ENCODE results near the gene RPL13. TPM values are rescaled to one million over a fixed set of nuclear protein-coding genes. Genes with fewer than 3 reads are reported as not detected.
"Not testable (repeated sequence)": the region's sequence is repeated elsewhere in the genome, so short reads cannot be mapped to it uniquely, and the experiment has no call there.

Gene RPL13
- total RNA-seq, 2 experiments from 2014 or later = 3,056 to 3,151 TPM

DNA sequence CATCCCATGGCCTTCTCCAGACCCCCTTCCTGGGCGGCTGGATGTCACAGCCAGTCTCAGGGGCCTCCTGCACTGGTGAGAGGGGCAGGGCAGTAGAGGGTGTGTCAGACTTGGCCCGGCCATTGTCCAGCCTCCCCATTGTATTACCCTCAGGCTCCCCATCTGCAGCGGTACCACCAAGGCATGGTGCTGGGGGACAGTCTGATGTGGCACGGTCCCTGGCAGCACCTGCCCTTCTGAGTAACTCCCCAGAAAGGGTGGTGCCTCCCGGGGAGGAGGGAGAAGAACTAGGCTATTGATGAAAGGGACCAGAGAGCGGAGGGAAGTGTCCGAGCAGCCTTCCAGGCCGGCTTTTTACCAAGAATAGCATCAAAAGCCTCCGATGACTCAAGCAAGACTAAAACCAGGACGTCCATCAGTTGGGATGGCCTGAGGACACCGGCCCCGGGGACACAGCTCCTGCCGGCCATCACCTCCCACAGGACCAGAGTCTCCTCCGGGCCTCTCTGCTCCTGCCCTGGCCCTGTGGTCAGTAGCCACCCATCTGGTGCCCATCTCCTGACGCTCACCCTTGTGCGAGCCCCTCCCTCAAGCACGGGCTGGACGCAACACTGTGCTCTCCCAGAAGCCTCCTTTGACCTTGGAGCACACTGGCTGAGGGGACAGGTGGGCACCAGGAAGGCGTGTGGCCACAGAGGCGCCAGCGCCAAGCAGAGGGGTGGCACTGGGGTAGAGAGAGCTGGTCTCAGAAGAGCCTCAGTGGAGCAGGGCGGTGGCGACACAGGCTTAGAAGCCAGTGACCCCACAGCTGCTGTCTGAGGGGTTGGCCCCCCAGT is 9.2 kb downstream of the RPL13 start:
- Mint-ChIP-seq H3K9me3 (no peaks in the 10 kb centered on the region), H3K27me3 (peaks cover 9% of the 10 kb centered on the region)
- POLR2A ChIA-PET = interaction anchor here (0.6 to 1.1 kb wide), 4 partner anchors 8 to 384 kb away, joined by 3 read pairs; no protein-coding TSS in a partner anchor

DNA sequence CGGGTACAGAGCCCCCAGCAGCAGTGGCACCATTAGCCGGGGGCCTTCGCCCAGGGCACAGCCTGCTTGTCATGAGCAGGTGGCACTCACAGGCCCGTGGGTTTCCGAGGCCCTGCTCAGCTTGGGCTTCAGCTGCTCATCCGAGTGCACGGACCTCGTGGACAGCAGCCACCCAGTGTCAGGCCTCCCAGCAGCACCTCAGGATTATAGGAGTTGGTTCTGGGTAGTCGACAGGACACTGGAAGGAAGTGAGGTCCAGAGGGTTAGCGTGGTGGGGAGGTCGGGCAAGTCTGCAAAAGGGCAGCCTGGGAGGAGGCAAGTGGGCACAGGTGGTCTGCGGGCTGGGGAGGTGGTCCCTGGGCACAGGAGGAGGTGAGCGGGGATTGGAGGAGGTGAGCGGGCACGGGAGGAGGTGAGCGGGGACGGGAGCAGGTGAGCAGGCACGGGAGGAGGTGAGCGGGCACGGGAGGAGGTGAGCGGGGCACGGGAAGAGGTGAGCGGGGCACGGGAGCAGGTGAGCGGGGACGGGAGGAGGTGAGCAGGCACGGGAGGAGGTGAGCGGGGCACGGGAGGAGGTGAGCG is 10.0 kb downstream of the RPL13 start:
- ChIA-PET CTCF (no interaction called here), POLR2A (interaction anchor here (1.1 kb wide), 2 partner anchors 9 to 17 kb away, joined by 3 read pairs; no protein-coding TSS in a partner anchor)
- DNase-seq = no peak
- H3K36me3 Mint-ChIP-seq (ENCODE audit: low read depth) = peaks cover under 1% of the 10 kb centered on the region
- H3K4me1 Mint-ChIP-seq (ENCODE audit: low read depth) = peaks cover 14% of the 10 kb centered on the region
- no peak overlapping the region for H3K4me3 Mint-ChIP-seq
- TF ChIP-seq, protein P1, sequence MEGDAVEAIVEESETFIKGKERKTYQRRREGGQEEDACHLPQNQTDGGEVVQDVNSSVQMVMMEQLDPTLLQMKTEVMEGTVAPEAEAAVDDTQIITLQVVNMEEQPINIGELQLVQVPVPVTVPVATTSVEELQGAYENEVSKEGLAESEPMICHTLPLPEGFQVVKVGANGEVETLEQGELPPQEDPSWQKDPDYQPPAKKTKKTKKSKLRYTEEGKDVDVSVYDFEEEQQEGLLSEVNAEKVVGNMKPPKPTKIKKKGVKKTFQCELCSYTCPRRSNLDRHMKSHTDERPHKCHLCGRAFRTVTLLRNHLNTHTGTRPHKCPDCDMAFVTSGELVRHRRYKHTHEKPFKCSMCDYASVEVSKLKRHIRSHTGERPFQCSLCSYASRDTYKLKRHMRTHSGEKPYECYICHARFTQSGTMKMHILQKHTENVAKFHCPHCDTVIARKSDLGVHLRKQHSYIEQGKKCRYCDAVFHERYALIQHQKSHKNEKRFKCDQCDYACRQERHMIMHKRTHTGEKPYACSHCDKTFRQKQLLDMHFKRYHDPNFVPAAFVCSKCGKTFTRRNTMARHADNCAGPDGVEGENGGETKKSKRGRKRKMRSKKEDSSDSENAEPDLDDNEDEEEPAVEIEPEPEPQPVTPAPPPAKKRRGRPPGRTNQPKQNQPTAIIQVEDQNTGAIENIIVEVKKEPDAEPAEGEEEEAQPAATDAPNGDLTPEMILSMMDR (IDR thresholded peaks at IDR 0.05) = no peak
- no peaks in the 10 kb centered on the region for H3K9me3 Mint-ChIP-seq
- ATAC-seq = no peak
- peaks cover 9% of the 10 kb centered on the region for H3K27me3 Mint-ChIP-seq
- H3K27ac Mint-ChIP-seq = no peak overlapping the region
- intact Hi-C loops (cut with micrococcal nuclease) = no loop called here

More for the DNA sequence above, 9.2 kb downstream of the RPL13 start:
- TF ChIP-seq, protein P1 (IDR thresholded peaks at IDR 0.05) = no peak
- no peak overlapping the region for H3K27ac Mint-ChIP-seq
- no peak for ATAC-seq
- DNase-seq = no peak
- H3K4me3 Mint-ChIP-seq = no peak overlapping the region
- CTCF ChIA-PET = interaction anchor here (1.0 kb wide), 1 partner anchor 12 kb away, joined by 4 read pairs; no protein-coding TSS in a partner anchor
- H3K36me3 Mint-ChIP-seq (ENCODE audit: low read depth) = peaks cover 5% of the 10 kb centered on the region
- intact Hi-C loops (cut with micrococcal nuclease) = no loop called here
- H3K4me1 Mint-ChIP-seq (ENCODE audit: low read depth) = peaks cover 22% of the 10 kb centered on the region

DNA sequence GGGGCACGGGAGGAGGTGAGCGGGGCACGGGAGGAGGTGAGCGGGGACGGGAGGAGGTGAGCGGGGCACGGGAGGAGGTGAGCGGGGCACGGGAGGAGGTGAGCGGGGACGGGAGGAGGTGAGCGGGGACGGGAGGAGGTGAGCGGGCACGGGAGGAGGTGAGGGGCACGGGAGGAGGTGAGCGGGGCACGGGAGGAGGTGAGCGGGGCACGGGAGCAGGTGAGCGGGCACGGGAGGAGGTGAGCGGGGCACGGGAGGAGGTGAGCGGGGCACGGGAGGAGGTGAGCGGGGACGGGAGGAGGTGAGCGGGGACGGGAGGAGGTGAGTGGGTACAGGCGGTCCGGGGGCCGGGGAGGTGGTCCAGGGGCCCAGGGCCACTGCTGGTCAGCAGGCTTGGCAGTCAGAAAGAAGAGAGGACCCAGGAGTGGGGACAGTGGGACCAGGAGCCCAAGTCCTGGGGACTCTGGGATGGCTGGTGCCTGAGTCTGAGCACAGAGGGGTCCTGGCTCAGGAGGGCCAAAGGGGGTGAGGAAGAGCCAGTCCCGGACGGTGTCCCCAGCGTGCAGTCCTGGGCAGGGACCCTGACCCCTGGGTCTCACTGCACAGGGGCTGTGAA is 10.6 kb downstream of the RPL13 start:
- POLR2A ChIA-PET; H3K4me3 Mint-ChIP-seq; intact Hi-C loops (cut with micrococcal nuclease); CTCF ChIA-PET; H3K36me3 Mint-ChIP-seq (ENCODE audit: low read depth); H3K27ac Mint-ChIP-seq; DNase-seq; H3K27me3 Mint-ChIP-seq; ATAC-seq; H3K9me3 Mint-ChIP-seq; H3K4me1 Mint-ChIP-seq (ENCODE audit: low read depth): not testable (repeated sequence)

DNA sequence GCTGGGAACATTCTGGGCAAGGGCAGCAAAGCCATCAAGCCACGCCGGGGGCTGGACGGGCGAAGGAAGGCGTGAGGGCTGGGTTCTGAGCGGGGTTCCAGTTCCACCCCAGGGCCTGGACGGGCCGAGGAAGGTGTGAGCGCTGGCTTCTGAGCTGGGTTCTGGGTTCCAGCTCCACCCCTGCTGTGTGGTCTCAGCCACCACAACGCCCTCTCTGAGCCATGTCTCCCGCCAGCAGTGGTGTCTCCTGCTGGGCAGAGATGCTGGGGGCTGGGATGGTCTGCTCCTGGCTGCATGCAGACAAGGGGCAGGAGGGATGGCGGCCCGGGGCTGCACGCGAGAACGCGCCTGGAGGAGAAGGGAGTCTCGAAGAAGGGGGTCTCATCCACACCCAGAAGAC is 11.2 kb downstream of the RPL13 start:
- CTCF ChIA-PET = no interaction called here
- no peak overlapping the region for H3K27ac Mint-ChIP-seq

DNA sequence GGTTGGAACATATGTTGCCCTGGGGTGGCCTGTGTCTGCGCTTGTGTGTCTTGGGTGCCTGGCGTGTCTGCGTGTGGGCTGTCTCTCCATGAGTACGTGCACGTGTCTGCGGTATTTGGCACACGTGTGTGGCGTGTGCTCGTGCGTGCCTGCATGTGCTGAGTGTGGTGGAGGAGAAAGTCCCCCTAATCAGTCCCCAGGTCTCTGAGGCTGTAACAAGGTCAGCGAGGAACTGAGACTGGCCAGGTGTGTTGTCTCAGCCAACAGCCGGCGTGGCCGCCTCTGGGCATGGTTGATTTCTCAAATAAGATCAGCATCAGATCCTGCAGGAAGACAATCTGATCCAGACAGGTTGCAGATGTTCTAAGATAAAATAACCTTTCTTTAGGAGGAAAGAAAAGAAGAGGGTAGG is 11.6 kb downstream of the RPL13 start:
- peaks cover under 1% of the 10 kb centered on the region for H3K36me3 Mint-ChIP-seq (ENCODE audit: low read depth)
- TF ChIP-seq, protein P1 (IDR thresholded peaks at IDR 0.05) = no peak
- ChIA-PET CTCF (no interaction called here), POLR2A (interaction anchor here (2.8 kb wide), 1 partner anchor 8 kb away, joined by 10 read pairs; no protein-coding TSS in a partner anchor)
- DNase-seq = no peak
- H3K27me3 Mint-ChIP-seq = peaks cover 9% of the 10 kb centered on the region
- peaks cover 8% of the 10 kb centered on the region for H3K4me1 Mint-ChIP-seq (ENCODE audit: low read depth)
- H3K9me3 Mint-ChIP-seq = no peaks in the 10 kb centered on the region
- no peak for ATAC-seq
- no peak overlapping the region for H3K4me3 Mint-ChIP-seq
- intact Hi-C loops (cut with micrococcal nuclease) = no loop called here
- H3K27ac Mint-ChIP-seq = no peak overlapping the region

More for the DNA sequence above, 11.2 kb downstream of the RPL13 start:
- Mint-ChIP-seq H3K9me3 (no peaks in the 10 kb centered on the region), H3K27me3 (peaks cover 9% of the 10 kb centered on the region), H3K4me1 (ENCODE audit: low read depth) (peaks cover 8% of the 10 kb centered on the region), H3K36me3 (ENCODE audit: low read depth) (no peaks in the 10 kb centered on the region), H3K4me3 (no peak overlapping the region)
- no peak for DNase-seq
- POLR2A ChIA-PET = interaction anchor here (2.8 kb wide), 1 partner anchor 7 kb away, joined by 10 read pairs; no protein-coding TSS in a partner anchor
- no peak for ATAC-seq
- TF ChIP-seq, protein P1 (IDR thresholded peaks at IDR 0.05) = no peak
- intact Hi-C loops (cut with micrococcal nuclease) = no loop called here
